ENCODE measurements around the gene CMSS1.
A peak's percentile ranks its signal among the peaks of the same experiment; 100 is the strongest.

CMSS1 gene

DNA sequence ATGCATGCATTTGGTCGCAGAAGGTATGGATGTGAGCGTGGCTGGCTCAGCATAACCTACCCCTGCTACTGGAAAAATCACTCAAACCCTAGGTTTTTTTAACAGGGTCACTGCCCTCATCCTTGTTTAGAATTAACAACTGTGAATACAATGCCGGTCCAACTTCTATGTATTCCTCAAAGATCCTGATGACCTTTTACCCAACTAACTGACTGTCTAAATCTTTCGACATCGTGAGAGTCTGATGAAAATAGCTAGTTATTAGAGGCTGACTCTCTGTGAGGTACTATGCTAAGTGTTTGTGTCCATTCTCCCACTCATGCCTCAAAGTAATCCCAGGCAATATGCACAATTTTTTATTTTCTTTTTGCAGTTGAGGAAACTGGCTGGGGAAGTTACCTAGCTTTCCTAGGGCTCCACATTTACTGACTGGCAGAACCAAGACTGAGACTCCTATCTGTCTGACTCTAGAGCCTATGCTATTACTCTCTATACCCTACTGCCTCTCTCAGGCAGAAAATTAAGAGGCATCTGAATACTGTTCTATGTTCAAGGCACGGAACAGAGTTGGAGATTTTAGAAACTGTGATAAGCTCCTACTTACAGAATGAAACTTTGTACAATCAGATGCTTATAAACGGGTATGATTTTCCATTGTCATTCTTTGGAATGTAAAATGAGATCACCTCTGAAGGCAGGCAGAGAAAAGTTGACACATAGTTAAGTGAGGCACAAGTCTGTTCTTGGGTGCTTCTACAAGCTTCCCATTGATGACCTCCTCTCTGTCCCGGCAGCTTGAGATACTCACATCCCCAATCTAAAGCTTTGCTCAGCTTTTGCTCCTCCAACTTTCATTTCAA lies 240.3 kb downstream of the CMSS1 start:
- no peak for DNase-seq (ENCODE audit: low read depth)

DNA sequence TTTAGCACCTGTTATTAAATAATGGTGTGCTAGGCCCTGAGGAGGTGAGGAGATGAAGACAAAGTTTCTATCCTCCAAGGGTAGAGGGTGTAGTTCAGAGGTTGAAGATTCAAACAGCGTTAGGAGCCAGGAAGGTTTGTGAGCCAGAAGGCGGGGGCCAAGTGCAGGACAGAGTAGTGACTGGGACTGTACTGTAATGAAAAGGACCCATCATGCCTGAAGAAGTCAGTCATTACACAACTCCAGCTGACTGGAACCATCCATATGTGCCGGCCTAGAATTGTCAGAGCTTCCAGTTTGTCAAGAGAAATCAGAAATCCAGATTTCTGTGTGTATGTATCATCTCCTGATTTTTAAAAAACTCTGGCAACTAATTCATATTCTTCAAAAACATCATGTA lies 241.8 kb downstream of the CMSS1 start:
- no peak for DNase-seq (ENCODE audit: low read depth)

DNA sequence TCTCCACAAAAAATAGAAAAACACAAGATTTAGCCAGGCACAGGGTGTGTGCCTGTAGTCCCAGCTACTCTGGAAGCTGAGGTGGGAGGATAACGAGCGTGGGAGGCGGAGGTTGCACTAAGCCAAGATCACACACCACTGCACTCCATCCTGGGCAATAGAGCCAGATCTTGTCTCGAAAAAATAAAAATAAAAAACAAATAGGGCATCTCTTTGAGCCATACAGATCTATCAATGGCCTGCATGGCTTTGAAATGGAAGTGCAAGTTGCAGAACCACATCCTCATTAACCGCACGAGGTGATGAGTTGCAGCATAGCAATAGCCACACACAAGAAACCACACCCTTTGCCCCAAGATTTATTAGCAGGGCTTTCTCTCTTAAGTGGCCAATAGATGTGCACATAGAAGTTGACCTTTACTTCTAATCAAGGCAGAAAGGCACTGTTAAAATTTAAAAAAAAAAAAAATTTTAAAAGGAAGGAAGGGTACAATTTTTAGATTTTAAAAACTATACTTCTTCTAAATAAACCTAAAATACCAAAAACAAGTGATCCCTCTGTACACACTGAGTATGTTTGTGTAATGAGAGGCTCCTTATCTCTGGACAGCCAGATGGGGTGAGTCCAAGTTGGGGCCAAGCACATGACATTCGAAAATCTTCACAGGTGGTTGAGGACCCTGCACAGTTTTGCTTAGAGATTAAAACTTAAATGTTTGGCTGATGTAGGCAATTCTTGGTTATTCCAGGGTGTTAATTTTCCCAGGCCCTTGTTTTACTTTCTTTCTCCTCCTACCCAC lies 243.2 kb downstream of the CMSS1 start:
- no peak for DNase-seq (ENCODE audit: low read depth)

DNA sequence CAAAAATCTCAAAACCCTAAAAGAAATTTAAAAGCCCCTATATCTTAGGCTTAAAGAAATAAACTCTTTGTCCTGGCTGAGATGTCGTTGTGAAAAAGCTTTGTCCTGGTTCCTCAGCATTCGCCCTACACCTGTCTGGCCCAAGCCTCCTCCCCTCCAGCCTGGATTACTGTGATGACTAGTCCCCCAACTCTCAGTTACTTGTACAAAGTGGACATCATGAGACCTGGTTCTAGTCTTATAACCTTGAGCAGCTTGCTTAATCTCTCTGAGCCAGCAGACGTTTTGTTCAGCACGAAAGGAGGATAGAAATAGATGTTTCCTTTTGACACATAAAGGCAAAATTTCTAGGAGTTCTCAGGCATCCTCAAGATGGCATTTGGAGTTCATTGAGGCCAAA lies 245.0 kb downstream of the CMSS1 start:
- no peak for DNase-seq (ENCODE audit: low read depth)

DNA sequence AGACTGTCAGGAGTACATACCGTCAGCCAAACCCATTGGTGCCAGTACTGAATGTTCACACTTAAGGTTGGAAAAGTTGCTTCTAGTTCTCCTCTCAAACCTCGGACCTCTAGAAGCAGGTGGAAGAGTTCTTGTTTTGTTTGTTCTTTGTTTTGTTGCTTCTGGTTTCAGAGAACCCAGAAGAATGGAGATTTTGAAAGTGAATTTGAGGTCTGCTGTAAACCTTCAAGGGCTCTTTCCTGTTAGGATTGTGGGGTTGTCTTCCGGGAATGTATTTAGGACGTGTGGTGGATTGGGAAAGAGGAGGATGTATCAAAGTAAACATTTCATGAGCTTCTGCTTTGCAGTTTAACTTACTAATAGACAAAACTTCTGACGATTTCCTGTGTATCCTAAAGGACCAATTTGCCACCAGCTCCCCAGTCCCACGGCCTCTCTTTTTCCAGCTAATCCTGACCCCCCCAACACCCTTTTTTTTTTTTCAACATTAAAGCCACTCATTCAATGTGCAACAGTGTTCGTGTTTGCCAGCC lies 246.3 kb downstream of the CMSS1 start:
- no peak for DNase-seq (ENCODE audit: low read depth)

DNA sequence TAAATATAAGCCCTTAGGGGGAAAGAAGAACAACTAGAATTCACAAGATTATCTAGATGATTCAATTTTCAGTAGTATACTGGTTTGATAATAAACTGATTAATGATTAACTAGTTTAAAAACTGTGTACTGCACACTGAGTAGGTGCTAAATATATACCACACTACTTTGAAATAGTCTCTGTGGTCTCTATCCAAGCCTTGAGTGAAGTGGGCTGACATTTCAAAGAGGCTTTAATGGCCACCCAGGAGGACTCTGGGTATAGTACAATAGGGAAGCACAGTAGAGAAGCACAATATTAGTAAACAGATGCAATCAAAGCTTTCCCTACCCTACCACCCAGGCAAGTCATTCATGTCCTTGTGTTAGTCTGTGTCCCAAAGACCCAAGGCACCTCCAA lies 249.9 kb downstream of the CMSS1 start:
- no peak for DNase-seq (ENCODE audit: low read depth)

DNA sequence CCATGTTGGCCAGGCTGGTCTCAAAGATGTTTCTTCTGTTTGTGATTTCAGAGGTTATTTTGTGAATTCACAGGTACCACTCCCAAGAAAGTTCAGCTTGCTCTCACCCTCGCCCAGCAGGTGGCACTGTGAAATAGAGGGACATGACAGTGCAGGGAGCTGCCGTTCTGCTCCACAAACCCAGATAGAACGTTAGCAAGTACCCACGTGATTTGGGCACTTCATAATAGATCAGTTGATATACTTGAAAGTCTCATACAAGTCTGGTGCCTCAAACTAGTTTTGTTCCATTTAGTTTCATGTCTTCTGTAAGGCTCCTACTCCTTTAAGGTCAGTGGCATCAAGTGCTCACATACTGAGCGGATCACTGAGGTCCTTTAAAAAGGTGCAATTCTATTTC lies 251.2 kb downstream of the CMSS1 start:
- DNase-seq (ENCODE audit: low read depth): peak; percentile 49

DNA sequence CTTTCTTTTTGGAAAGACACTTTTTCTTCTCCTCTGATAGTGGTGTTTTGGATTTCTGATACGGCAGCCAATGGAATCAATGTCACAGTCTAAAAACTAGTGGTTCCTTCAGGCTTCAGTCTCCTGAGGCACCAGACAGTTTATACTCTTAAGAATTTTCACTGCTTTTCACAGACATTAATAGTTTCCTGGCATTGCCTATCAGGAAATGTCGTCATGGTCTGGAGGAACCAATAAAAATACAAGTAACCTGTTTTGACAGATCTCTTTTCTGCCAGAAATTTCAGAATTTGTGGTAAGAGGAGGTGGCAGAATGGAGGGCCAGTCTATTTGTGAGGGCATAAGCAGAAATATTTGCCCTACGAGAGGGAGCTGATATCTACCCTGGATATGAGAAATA lies 251.8 kb downstream of the CMSS1 start:
- DNase-seq (ENCODE audit: low read depth): no peak

DNA sequence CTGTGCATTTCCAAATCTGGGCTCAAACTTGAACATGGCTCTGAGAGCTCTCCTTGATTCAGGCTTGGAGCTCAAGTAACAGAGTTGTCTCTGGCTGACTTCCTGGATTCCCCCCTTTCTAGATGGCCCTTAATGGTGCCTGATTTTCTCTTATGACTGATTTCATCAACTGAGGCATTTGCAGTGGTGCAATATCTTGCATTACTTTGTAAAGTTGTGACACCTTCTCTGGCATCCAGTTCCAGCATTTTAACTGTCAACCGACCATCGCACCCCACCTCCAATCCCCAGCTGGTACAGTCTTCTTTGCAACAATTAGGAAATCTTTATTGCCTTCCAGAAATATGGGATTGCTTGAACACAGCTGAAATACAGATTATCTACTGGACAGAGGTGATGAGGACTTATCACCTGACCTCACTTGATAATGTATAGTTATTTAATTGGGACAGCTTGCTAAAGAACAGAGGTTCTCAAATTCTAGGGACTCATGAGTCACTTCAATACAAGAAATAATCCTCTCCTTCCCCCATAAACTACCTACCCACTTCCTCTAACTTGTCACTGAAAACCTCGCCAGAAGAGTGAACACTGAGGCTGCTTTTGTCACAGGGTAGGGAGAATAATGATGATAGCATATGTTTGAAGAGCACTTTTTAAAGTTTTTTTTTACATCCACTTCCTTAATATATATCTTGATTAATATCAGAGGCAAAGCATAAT lies 254.8 kb downstream of the CMSS1 start:
- DNase-seq (ENCODE audit: low read depth): no peak

DNA sequence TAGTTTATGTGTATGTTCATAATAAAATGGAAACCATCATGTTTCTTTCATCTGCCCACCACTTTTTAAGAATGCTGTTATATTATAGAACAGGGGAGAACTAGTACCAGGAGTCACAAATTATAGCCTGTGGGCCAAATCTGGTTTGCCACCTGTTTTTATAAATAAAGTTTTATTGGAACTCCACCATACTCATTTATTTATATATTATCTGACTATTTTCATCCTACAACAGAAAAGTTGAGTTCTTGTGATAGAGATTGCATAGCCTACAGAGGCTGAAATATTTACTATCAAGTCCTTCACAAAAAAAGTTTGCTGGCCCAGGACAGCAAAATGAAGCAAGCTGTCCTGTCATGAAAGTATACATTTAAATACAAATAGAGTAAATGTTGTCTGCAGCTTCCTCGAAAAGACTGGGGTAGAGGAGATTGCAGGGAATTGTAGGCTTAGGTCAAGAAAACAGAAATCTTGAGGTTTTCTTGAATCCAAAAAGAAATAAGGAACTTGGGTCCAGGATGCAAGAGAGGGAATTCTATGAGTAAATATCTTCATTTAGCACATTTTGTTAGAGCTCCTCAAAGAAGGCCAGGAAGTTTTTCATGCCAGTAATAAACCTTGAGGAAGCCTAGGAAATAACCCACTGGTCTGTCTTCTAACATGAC lies 255.5 kb downstream of the CMSS1 start:
- no peak for DNase-seq (ENCODE audit: low read depth)

DNA sequence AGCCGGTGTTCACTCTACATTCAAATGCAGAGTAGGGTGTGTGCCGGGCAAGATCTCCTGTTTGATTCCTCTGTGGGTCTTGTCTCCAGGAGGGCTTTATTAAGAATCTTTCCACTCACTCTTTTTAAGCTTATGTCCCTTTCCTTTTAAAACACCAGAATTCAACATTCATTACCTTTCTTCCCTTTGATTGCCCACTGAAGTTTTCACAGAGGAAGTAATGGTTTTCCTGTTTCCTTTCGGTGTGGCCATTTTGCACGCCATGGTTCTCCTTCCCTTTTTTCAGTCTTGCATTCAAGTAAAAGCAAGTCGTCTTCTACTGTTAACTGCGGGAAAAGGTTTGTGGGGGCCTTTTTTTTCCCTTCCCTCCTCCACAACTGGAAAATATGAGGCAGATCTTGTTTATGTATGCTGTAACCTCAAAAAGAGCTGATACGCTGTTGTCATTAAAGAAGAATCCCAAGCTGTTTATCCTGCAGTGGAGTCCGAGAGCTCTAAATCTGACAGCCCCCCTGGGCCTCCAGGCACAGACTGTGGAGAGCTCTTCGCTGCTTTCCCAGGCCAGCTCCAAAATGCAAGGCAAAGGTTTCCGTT lies 256.1 kb downstream of the CMSS1 start:
- DNase-seq (ENCODE audit: low read depth): no peak

DNA sequence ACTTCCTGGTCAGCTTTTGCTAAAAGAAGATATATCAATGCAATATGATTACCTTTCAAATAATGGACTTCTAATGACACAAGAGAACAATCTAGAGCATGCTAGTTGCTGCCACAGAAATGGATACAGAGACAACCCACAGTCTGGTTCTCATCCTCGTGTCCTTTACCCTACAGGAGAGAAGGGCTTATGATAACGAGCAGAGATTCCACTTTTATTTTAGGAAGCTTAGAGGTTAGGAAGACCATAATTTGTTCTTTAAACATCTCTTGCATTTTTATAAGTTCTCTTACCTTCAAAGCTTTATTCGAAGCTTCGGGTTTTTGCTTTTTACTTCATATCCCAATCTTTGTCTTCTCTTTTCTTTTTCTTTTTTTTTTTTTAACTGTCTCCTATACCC lies 257.5 kb downstream of the CMSS1 start:
- no peak for DNase-seq (ENCODE audit: low read depth)

DNA sequence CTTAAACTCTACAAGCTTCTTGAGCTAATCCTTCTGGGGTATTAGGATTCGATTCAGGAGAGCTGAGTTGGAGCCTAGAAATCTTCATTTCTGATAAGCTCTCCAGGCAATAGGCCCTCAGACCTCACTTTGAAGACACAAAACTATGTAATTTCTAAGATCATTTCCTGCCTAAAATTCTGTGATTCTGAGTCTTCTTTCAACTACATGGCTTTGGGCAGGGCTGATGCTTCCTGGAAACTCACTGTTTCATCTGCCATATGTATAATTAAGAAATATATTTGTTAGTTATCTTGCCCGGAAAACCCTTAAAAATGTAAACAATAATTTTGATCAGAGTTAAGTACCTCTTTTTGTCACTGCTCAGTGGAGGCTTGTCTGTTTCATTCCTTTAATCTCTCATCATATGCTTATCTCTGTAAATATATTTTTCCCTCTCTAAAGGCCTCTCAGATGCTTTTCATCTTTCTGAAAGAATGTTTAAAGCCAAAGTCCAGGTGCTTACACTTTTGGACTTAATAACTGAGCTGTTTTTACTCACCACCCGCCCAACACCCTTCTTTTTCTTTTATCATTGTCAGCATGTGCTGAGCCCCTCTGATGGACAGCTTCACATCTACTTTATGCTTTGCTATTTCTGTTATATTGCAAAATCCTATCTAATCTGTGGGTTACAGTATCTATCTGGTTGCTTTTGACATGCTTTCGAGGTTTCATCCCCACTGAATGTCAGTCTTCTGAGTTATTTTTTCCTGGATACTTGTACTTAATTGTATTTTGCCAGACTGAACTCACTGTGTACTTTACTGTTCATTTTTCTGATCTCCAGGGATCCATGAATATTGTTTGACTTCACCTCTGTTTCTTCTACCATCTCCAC lies 258.4 kb downstream of the CMSS1 start:
- no peak for DNase-seq (ENCODE audit: low read depth)

DNA sequence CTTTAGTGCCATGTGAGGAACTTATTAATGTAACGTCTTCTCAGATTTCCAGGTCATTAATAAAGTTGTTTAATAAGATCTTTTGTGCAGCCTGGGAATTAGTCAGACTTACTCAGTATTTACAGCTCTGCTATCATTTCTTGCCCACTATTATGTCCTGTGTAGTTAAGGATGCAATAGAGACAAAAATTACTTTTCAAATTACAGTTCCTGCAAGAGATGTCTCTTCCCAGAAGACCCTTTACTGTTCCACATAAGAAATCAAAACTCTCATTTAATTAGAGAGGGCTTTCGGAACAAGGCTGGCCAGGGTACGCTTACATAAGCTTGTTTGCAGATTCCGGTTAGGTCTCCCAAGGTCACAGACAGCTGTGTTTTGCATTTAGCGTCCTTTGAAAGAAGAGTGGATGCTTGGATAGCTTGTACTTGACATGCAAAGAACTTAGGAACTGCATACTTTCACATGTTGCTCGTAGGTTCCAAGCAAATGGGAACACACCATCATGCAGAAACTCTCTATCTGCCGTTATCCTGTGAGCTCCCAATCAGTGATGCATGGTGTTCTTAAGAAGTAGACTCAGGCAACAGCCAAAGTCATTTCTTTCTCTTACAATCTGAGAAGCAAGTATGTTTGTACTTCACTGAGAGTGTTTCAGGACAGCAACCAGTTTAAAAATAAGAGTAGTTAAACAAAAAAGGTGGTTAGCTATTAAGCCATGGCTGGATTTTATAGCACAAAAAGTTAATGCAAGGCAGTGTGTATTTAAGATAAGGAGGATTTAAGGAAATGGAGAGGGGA lies 259.3 kb downstream of the CMSS1 start:
- DNase-seq (ENCODE audit: low read depth): no peak

DNA sequence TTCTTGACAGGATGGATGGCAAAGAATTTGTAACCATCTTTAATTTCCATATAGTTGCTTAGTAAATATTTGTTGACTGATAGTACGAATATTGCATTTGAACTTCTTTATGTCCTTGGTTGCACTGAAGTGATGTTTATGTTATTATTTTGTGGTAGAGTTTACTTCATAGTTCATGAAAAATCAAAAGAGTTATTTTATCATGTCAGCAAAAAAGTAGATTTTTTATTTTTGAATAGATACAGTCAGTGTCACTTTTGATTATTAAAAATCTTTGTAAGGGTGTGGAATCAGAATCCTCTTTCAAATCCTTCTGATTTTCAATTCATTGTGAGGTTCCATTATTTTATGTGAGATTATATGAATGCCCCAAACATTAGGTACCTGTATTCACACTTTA lies 261.7 kb downstream of the CMSS1 start:
- no peak for DNase-seq (ENCODE audit: low read depth)

DNA sequence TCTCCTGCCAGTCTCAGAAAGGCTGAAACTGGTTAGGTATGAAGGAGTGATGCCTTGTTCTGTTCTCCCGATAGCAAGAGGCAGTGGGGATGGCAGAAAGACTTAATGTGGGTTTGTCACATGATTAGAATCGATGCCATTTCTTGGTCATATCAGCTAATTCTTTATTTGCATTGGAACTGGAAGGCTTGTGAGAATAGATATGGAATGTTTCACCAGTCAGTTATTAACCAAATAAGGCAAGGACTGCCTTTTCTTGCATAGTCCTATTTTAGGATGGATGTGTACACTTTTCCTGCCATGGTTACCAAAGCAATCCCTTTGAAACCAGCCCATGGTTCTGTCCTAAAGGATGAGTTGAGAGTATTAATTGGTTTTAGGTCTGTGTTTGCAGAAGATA lies 262.9 kb downstream of the CMSS1 start:
- no peak for DNase-seq (ENCODE audit: low read depth)

DNA sequence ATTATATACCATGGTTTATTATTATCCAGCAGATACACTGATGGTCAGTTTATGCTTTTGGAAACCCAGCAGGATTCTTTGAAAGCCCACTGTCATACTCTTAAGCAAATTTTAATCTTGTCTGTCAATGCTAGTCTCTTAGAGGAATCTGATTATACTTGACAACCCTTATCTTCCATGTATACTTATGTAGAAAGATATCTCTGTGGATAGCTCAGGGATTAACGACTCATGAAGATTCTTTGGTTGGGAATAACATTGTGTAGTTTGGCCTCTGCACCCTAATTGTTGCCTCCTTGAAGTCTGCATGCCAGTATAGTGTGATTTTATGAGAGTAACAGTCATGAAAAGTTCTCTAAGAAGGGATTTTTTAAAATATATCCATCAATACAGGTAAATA lies 263.6 kb downstream of the CMSS1 start:
- no peak for DNase-seq (ENCODE audit: low read depth)

DNA sequence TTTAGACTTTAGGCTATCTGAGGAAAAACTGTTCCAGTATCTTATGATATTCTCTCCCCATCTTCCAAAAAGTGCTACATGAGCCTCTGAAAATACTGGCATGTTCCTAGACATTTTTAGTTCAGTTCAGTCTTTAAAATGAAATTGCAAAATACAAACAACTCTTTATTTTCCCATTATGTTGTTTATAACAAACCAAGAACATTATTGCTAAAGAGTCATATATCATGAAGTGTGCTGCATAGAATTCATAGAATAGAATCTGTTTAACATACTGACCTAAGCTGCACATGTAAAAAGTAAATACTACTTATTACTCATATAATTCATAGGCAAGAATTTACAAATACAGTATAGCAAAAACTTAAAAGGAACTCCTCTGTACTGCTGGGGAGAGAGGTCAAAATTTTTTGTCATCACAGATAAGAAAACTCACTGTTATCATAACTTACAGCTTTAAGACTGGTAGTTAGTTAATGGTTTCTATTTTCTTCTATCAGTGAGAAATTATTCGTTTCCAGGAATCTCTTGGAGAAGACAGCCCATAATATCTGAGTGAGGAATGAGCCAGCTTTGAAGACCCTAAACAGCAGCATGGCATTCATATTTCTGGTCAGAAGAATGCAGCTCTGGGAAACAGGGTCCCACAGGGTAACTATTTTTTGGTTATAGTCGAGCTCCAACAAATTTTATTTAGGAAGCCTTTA lies 264.5 kb downstream of the CMSS1 start:
- DNase-seq (ENCODE audit: low read depth): no peak

DNA sequence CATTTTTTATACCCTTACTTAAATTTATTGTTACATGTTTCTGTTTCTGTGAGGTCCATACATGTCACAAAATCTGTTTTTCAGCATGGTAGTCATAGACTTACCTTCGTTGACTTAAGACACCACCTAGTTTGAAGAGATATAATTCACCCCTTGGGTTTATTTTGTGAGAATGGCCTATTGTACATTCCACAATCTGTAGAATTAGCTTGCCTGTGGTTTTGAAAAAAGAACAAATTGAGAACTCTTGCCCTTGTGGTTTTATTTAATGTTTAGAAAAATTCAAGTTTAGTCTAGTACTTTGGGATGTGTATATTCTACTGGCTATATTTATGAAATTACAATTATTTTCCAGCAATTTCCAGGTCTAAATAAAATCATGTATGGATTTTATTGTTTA lies 265.1 kb downstream of the CMSS1 start:
- DNase-seq (ENCODE audit: low read depth): no peak
